Diencephalon (tissue), 1 donor: ENCODE results near the gene INO80B. TPM values are rescaled to one million over a fixed set of nuclear protein-coding genes. Genes with fewer than 3 reads are reported as not detected.

ENCODE experiments used
- total RNA-seq: library from RNA; depleted of rRNA; stranded (reverse); fragments of >200 nt; gene quantifications from one replicate; pipeline ENCODE4 v1.2.3, GENCODE V29; 2014

The INO80B gene
- 10.1 TPM for total RNA-seq

GRCh38 chr2:74454654-74455511, at the start of gene INO80B:
Gene INO80B, plus strand, starts transcription at chr2:74455087. Its CDS starts 30 bp downstream, at chr2:74455117.

GRCh38 chr2:74421221-74421870, 33.5 kb upstream of the INO80B start, which contains the start of the genes C2orf81 and WDR54:
Gene C2orf81, minus strand, starts transcription at chr2:74421619. Its CDS starts 59 bp downstream, at chr2:74421560.
Gene WDR54, plus strand, starts transcription at chr2:74421730. Its CDS starts 424 bp downstream, at chr2:74422154.

GRCh38 chr2:74441690-74442482, 13.0 kb upstream of the INO80B start, which contains the start of gene RTKN:
Gene RTKN, minus strand, starts transcription at chr2:74441937. Its CDS starts 121 bp downstream, at chr2:74441816.

GRCh38 chr2:74458132-74458937, 3.4 kb downstream of the INO80B start, which contains the start of gene WBP1:
Gene WBP1, plus strand, starts transcription at chr2:74458438. Its CDS starts 165 bp downstream, at chr2:74458603.

GRCh38 chr2:74472086-74472944, 17.4 kb downstream of the INO80B start, which contains the start of gene MRPL53:
Gene MRPL53, minus strand, starts transcription at chr2:74472680. Its CDS starts 20 bp downstream, at chr2:74472660.

GRCh38 chr2:74482801-74483674, 28.2 kb downstream of the INO80B start, which contains the start of the genes CCDC142 and TTC31:
Gene CCDC142, minus strand, starts transcription at chr2:74482998. Its CDS starts 161 bp downstream, at chr2:74482837.
Gene TTC31, plus strand, starts transcription at chr2:74483081. Its CDS starts 15 bp downstream, at chr2:74483096.

GRCh38 chr2:74499267-74499939, 44.5 kb downstream of the INO80B start, which contains the start of gene LBX2:
Gene LBX2, minus strand, starts transcription at chr2:74499603. Its CDS starts 66 bp downstream, at chr2:74499537.

GRCh38 chr2:74507145-74507925, 52.4 kb downstream of the INO80B start, which contains the start of gene PCGF1:
Gene PCGF1, minus strand, starts transcription at chr2:74507695. Its CDS starts 27 bp downstream, at chr2:74507668.

Other genes starting within 250 kb of the INO80B start
- 3.2 TPM for gene SLC4A5, start 111.7 kb upstream of the INO80B start, total RNA-seq
- 159 TPM for gene DCTN1, start 74.8 kb upstream of the INO80B start, total RNA-seq
- 0.92 TPM for gene C2orf81, start 33.5 kb upstream of the INO80B start, total RNA-seq
- 34.4 TPM for gene WDR54, start 33.4 kb upstream of the INO80B start, total RNA-seq
- 11.1 TPM for gene RTKN, start 13.2 kb upstream of the INO80B start, total RNA-seq
- 26.5 TPM for gene WBP1, start 3.4 kb downstream of the INO80B start, total RNA-seq
- 23.1 TPM for gene MOGS, start 10.3 kb downstream of the INO80B start, total RNA-seq
- 15.0 TPM for gene MRPL53, start 17.6 kb downstream of the INO80B start, total RNA-seq
- gene CCDC142, start 27.9 kb downstream of the INO80B start, total RNA-seq, result 31.1 TPM
- gene TTC31, start 28.0 kb downstream of the INO80B start, total RNA-seq, result 11.8 TPM
- not detected for gene LBX2, start 44.5 kb downstream of the INO80B start, total RNA-seq
- 9.5 TPM for gene PCGF1, start 52.6 kb downstream of the INO80B start, total RNA-seq
- not detected for gene TLX2, start 59.4 kb downstream of the INO80B start, total RNA-seq
- not detected for gene DQX1, start 71.1 kb downstream of the INO80B start, total RNA-seq
- 48.2 TPM for gene AUP1, start 74.6 kb downstream of the INO80B start, total RNA-seq
- gene HTRA2, start 74.8 kb downstream of the INO80B start, total RNA-seq, result 46.1 TPM
- 6.7 TPM for gene LOXL3, start 98.9 kb downstream of the INO80B start, total RNA-seq
- gene DOK1, start 99.6 kb downstream of the INO80B start, total RNA-seq, result 5.3 TPM
- 2.3 TPM for gene M1AP, start 193.2 kb downstream of the INO80B start, total RNA-seq
- gene SEMA4F, start 199.2 kb downstream of the INO80B start, total RNA-seq, result 21.0 TPM